HG03097 (cell line): Measurements from ENCODE around the gene PSD2.
"Not testable (repeated sequence)": the region's sequence is repeated elsewhere in the genome, so short reads cannot be mapped to it uniquely, and the experiment has no call there.

Experiments used
- ATAC-seq: cut with Tn5 transposase; IDR thresholded peaks from one replicate; pipeline ENCODE4 v1.9.1; 2021; ENCODE audit not compliant: unreplicated experiment, low FRiP score

Gene PSD2

DNA sequence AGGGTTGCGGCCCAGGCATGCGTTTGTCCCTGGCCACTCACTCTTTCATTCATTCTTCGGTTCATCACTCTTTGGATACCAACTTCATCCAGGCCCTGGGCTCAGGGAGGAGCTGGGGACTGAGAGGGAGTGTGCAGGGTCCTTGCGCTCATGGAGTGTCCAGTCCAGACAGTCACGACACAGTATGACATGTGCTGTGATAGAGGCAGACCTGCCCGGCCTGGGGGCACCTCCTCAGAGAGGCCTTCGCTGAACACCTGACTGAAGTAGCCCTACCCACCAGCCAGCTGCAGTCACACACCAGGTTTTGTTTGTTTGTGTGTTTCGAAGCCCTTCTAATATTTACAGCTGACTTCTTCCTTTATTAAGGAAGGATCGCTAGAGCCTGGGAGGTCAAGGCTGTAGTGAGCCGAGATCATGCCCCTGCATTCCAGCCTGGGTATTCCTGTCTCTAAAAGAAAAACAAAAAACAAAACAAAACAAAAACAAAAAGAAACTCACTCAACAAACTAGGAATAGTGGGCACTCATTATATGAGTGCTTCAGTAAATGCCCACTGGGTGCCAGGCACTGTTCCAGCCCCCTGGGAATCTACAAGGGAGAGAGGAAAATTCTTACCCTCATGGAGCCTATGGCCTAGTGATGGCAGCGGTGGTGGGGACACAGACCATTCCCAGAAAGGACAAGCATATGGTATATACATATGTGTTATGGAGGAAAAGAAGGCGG is 6.3 kb upstream of the PSD2 start:
- no peak for ATAC-seq

DNA sequence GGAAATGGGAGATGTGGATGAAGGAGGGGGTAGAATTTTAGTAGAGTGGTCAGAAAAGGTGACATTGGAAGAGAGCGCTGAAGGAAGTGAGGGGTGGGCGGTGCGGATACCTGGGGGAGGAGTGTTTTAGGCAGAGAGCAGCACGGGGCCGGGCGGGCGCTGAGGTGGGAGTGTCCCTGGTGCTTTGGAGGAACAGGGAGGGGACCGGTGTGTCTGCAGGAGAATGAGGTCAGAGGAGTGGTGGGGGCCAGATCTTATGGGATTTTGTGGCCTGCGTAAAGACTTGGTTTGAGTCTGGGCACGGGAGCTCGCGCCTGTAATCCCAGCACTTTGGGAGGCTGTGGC is 5.8 kb upstream of the PSD2 start:
- no peak for ATAC-seq

DNA sequence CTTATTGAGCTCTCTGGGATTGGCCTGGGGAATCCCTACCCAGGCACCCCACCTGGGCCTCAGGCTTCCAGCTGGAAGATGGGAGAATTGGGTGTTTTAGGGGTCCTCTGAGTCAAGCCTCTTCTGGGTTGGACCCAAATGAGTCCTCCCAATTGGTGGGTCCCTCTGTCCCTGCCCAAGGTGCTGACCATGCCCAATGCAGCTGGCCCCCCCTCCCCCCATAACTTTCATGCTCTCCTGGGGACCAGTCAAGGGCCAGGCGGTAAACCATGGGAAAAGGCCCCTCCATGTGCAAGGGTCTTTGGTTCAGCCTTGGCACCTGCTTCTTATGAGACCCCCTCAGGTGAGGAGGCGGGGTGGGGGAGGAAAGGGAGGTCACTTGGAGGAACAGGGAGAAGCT is 3.4 kb upstream of the PSD2 start:
- no peak for ATAC-seq

DNA sequence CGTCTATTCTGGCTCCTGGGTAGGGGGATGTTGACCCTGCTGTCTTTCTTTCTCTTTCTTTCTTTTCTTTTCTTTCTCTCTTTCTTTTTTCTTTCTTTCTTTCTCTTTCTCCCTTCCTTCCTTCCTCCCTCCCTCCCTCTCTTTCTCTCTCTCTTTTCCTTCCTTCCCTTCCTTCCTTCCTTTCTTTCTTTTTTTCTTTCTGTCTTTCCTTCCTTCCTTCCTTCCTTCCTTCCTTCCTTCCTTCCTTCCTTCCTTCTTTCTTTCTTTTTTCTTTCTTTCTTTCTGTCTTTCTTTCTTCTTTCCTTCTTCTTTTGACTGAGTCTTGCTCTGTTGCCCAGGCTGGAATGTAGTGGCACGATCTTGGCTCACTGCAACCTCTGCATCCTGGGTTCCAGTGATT is 3.0 kb upstream of the PSD2 start:
- ATAC-seq: not testable (repeated sequence)

DNA sequence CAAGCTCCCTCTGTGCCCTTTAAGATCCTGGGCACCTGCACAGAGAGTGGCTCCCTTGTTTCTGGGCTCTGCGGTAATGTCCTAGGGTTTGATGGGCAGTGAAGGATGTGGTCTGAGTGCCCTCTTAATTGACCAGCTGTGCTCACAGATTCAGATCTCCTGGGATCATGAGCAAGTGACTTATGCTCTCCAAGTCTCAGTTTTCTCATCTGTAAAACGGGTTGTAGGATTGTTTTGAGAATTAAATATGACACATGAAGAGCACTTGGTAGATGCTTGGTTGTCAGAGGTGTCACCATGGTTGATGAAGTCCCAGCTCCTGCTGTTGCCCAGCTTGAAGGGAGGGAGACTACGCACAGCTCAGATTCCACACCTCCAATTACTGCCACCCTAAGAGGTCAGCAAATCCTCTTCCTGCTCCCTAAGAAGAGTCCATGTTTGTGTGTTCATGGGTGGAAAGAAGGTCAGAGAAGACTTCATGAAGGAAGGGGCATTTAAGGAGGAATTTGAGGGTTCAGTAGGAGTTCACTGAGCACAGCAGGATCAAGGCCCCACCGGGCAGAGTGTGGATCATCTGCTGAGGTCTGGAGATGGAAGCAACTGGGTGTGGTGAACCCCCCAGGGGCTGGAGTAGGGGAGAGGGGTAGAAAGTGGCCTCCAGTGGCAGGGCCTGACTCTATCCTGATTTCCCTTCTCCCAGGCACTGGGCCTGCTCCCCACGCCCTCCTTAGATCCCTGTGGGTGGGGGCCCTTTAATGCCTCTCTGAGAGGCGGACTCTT is 1.4 kb upstream of the PSD2 start:
- ATAC-seq: no peak

DNA sequence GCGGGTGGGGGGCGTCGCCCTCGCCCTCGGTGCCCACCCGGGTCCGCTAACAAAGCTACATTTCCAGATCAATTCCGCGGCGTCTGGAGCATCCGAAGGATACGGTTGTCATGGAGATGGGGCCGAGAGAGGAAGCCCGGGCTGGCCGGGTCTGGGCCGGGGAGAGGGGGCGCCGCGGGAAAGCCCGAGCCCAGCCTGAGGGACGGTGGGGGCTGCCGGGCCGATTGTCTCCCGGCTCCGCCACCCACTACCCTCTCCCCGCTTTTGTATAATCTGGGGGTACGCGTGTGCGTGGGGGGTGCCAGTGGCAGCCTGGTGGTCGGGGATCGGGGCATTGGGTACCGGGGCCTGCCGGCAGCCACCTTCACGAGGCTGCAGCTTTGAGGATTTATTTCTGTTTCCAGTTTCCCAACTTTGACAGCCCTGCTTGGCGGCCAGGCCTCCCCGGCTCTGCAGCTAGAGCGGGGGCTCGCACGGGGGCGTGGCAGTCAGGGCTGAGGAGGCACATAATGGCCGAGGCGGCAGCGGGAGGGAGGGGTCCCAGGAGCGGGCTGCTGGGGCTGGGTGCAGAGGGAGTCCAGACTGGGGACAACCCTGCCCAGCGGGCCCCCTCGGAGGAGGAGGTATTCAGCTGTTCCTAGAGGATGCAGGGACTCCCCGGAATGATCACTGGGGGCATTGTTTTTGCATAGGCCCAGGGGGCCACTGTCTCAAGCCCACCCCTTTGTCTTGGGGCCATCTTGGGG is 626 bp downstream of the PSD2 start:
- no peak for ATAC-seq

DNA sequence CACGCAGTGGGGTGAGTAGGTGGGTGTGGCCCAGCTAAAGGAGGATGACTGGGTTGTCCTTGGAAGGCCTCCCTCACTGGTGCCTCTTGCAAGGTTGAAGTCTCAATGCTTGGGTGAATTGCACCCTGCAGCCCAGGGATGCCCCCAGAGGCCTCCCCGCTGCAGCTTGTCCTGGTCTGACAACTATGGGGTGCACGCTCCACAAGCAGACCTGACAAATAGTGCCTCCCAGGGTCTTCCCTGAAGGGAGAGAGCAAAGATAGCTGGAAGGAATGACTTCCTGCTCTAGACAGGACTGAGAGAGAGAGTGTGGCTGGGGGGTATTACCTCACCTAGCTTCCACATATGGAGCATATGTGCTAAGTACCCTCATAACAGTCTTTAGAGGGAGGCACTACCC is 1.7 kb downstream of the PSD2 start:
- ATAC-seq: no peak

DNA sequence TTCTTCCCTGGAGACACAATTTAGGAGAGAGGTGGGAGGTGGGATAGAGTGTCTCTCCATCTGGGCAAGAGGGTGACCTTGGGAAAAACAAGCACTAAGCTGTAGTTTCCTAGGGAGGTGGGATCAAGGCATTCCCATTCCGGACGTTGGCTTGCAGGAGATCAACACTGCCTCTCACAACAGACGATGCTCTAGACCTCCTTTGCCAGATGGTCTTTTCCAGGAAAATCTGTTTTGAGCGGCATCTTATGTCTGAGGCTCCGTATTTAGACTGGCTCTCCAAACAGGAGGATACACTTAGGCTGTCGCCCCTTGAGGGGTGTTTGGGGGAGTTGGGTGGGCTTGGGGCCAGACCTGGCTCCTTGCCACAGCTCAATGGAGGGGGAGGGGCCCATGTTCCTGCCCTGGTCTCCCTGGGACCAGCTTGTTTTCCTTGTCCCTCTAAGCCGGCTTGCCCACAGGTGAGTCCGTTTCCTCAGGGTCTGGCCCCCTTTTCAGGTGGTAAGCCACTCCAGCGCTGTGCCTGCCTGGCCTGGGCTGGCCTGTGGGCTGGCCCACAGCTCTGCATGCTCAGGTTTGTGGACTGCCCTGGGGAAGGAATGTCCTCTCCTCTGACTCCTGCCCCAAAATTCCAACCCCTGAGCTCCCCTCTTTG is 2.4 kb downstream of the PSD2 start:
- ATAC-seq: no peak

DNA sequence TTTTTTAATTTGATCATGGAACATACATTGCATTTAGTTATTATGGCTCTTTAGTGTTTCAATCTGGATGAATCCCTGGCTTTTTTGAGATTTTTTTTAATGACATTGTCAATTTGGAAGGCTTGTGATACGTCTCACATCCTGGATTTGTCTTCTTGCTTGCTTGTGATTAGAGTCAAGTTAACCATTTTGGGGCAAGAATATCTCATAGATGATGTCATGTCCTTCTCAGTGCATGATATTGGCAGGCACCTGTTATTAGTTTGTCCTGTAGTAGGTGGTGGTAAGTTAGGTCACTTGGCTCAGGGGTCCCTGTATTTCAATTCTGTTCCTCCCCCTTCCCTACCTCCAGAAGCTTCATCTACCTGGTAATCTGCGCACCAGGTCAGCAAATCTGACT is 3.3 kb downstream of the PSD2 start:
- ATAC-seq: no peak

DNA sequence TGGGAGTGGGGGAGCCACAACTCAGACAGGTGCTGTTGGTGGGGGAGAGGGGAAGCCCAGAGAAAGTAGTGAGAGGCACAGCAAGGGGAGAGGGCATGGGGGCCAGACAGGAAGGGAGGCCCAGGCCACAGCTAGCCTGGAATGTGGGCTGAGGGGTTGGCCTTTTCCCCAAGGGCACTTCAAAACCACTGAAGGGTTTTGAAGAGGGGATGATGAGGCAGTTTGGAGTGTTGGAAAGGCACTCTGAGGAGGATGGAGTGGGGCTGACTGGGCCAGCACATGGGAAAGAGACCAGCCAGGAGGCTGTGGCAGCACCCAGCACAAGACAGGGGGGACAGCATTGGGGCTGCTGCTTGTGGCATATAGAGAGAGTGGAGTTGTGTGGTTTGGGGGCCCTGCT is 3.8 kb downstream of the PSD2 start:
- no peak for ATAC-seq

DNA sequence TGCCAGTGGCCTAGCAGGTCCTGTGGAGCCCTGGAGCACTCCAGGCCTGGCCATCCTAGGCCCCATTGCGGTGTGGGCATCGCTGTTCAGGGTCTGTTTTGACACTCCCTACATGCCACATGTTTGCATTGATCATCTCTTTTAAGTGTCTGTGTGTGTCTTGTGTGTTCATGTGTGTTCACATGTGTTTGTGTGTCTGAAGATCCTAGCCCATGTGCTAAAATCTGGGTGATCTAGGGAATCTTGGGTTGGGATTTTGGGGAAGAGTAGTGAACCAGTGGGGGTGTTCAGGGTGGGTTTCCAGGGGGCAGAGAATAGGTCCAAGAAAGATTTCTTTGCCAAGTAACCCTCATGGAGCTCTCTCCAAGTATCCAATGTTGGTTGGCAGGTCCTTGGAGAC is 8.4 kb downstream of the PSD2 start:
- no peak for ATAC-seq

DNA sequence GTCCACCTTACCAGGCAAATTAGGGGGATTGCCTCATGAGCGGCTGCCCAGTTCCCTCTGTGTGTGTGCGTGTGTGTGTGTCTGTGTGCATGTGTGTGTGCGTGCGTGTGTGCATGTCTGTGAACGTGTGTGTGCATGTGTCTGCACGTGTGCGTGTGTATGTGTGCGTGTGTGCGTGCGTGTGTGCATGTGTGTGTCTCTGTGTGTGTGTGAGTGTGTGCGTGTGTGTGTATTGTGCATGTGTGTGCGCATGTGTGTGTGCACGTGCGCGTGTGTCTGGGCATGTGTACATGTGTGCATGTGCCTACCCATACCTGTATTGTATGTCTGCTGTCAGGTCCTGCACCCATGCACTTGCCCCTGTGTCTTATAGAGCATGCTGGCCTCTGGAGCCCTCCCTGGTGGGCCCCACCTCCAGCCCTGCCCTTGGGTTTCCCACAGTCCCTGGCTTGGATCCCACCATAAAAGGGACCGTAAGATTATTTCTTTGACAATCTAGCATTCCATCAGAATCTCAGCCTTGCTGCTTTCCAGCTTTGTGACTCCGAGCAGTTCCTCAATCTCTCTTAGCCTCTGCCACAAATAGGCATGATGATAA is 9.3 kb downstream of the PSD2 start:
- ATAC-seq: no peak

DNA sequence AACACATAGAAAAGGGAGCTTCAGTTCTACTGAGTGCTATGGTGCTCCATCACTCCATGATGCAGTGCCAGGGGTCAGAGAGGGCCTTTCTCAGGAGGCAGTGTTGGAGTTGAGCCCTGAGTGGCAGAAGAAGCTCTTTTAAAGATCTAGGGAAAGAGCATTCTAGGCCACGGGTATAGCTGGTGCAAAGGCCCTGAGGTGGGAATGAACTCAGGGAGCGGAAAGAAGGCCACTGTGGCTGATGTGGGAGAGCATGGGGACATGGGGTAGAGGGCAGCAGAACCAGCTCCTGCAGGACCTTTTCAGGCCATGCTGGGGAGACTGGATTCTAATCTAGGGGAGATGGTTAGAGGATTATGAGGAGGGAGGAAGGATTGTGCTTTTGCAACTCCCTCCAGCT is 9.9 kb downstream of the PSD2 start:
- no peak for ATAC-seq

DNA sequence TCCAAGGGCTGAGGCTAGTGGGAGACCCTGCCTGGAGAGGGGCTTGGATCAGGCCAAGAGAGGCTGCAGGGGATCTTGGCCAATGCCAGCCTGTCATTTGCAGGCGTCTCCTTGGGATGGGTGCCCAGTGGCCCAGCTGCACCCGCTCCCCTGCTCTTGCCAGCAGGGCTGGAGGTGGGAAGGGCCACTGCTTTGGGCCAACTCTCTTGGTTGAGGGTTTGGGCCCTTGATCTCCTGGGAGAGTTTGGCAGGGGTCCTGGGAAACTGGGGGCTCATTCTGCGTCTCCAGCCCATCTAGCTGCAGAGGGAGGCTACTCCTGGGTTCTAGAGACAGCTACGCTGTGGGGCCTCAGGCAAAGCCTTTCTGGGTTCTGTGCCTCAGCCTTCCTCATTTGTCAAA is 10.5 kb downstream of the PSD2 start:
- no peak for ATAC-seq

DNA sequence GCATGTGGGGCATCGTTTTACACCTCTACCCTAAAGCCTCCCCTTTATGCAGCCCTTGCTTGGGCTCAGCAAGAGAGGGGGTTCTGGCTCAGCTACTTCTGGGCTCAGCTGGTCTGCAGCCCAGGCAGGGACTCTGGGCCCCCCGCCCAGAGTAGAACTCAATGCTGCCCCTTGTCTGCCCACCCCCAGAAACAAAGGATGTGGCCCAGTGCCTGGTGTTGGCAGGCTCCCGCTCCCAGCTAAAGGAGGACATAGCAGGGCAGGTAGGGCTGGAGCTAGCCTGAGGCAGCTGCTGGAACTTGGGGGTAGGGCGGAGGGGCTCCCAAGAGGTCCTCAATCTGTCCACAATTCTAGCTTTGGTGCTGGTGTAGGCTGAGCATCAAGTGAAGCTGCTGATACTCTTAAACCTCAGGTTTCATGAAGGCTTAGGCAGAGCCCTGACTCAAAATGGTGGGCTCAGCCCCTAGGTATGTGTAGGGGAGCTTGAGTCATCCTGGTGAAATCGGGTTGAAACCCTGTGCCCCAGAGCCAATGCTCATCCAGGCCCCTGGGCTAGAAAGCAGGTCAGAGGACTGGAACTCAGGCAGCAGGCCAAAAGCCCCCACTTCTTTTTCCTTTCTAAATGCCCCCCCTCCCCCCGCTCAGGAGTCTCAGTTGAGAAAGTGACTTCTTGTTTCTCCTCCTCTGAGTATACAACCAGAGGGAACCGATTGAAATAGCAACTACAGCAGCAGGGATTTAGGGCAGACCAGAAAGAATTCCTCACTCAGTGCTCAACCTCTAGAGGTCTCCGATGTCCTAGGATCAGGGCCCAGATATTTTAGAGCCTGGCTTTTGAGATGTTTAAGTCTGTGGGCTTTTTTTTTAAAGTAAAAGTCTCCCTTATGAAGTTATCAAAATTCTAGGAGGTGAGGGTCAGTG is 11.4 kb downstream of the PSD2 start:
- ATAC-seq: no peak

DNA sequence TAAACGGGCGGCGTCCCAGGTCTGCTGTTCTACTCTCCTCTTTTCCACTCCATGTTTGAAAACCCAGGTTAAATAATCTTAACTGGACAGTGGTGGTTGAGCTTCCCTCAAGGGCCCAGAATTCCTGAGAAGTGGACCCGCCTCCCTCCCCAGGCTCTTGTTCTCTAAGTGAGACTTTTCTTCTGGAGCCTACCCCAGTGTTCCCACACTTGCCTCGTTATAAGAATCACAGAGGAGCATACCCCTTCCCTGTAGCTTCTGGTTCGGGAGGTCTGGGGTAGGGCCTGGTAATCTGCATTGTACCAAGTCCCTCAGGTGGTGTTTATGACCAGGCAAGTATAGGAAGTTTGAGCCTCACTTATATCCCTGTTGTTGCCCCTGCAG is 12.0 kb downstream of the PSD2 start:
- no peak for ATAC-seq

DNA sequence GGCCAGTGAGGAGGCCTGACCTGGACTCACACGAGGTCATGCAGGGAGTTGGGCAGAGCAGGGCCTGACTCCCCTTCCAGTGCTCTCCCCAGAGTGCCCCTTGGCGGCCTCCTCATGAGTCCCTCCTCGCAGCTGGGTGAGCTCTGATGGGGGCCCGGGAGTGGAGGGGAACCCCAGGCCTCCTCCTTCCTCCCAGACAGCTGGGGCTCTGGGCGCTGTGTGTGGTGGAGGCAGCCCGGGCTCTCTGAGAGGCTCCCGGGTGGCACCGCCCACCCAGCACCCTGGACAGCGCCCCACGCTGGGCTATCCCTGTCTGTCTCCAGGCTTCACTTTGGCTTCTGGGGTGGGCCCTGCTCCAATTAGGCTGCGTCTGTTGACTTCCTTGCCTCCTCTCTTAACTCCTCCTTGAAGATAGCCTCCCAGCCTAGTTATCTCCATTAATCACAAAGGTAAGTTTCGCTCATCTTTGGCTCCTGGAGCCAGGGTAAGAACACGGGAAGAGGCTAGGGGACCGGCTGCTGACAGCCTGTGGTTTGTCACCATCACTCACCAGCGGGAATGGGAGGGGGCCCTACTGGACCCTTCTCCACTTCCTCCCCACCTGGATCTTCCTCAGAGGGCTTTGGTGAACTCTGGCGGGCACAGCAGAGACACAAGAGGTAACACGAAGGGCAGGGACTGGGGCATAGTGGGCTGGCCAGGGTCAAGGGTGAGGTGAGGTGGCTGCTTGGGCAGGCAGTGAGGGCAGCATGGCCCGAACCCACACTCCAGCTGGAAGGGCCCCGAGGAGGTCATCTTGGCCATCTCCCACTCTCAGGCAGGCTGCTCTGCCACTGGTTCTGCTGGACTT is 13.1 kb downstream of the PSD2 start:
- no peak for ATAC-seq

DNA sequence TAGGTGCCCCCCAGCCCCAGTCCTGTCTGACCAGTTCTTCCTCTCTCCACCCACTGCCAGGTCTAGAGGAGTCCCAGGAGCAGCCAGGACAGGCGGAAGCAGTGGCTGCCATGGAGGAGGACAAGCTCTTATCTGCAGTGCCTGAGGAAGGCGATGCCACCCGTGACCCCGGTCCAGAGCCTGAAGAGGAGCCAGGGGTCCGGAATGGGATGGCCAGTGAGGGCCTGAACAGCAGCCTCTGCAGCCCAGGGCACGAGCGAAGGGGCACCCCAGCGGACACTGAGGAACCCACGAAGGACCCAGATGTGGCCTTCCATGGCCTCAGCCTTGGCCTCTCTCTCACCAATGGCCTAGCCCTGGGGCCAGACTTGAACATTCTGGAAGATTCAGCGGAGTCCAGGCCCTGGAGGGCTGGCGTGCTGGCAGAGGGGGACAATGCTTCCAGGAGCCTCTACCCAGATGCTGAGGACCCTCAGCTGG is 13.8 kb downstream of the PSD2 start:
- no peak for ATAC-seq
